Neural cell (in vitro differentiated cells): Measurements from ENCODE around the gene EMC6. TPM values are rescaled to one million over a fixed set of nuclear protein-coding genes. Genes with fewer than 3 reads are reported as not detected.

ENCODE experiments used
- H2AFZ ChIP-seq: fragments of 200-600, 300-800 bp; sonication (generic), shearing (Covaris generic); 2 replicates; pipeline ENCODE4 v1.6.0; 2014; ENCODE audit warnings: low read depth, mild to moderate bottlenecking, antibody characterized with exemption, low read length, moderate library complexity
- H3F3A ChIP-seq: fragments of 200-600 bp; shearing (Covaris generic); 2 replicates; pipeline ENCODE4 v1.6.1; 2016; ENCODE audit warnings: mild to moderate bottlenecking, moderate library complexity, mixed read lengths, antibody characterized with exemption, low read length; ENCODE audit not compliant: insufficient read depth, poor library complexity, severe bottlenecking
- H3K27ac ChIP-seq: fragments of 200-600, 300-800 bp; sonication (generic), shearing (Covaris generic); 2 replicates; pipeline ENCODE4 v1.5.1; 2014; ENCODE audit warnings: mild to moderate bottlenecking, low read length, moderate library complexity
- H3K27me3 ChIP-seq: fragments of 300-800, 200-600 bp; sonication (generic), shearing (Covaris generic); 2 replicates; pipeline ENCODE4 v1.6.0; 2014; ENCODE audit warnings: mild to moderate bottlenecking, low read depth, low read length, moderate library complexity; ENCODE audit not compliant: insufficient read depth
- H3K36me3 ChIP-seq: fragments of 300-800, 200-600 bp; sonication (generic), shearing (Covaris generic); 2 replicates; pipeline ENCODE4 v1.5.1; 2014; ENCODE audit warnings: mild to moderate bottlenecking, antibody characterized with exemption, low read length, moderate library complexity; ENCODE audit not compliant: insufficient read depth
- H3K4me2 ChIP-seq: fragments of 300-800, 200-600 bp; sonication (generic), shearing (Covaris generic); 2 replicates; pipeline ENCODE4 v1.6.0; 2014; ENCODE audit warnings: mild to moderate bottlenecking, low read length
- H3K4me3 ChIP-seq: fragments of 300-800, 200-600 bp; sonication (generic), shearing (Covaris generic); 2 replicates; pipeline ENCODE4 v1.5.1; 2014; ENCODE audit warnings: mild to moderate bottlenecking, low read length, moderate library complexity
- H3K79me2 ChIP-seq: fragments of 200-600 bp; shearing (Covaris generic); replicated peaks from 2 replicates; pipeline ENCODE4 v1.6.0; 2014; ENCODE audit warnings: mild to moderate bottlenecking, low read length, moderate library complexity; ENCODE audit not compliant: insufficient read depth
- H3K9ac ChIP-seq: fragments of 300-800, 200-600 bp; sonication (generic), shearing (Covaris generic); 2 replicates; pipeline ENCODE4 v1.6.1; 2016; ENCODE audit warnings: mild to moderate bottlenecking, low read length, mixed read lengths
- H3K9me2 ChIP-seq: fragments of 200-600 bp; shearing (Covaris generic); 2 replicates; pipeline ENCODE4 v1.6.1; 2016; ENCODE audit warnings: mild to moderate bottlenecking, low read length, mixed read lengths; ENCODE audit not compliant: insufficient read depth
- H3K9me3 ChIP-seq: fragments of 200-600, 300-800 bp; sonication (generic), shearing (Covaris generic); 2 replicates; pipeline ENCODE4 v1.6.1; 2016; ENCODE audit warnings: mild to moderate bottlenecking, mixed run types, low read length, moderate library complexity, mixed read lengths
- H4K20me1 ChIP-seq: fragments of 200-600 bp; shearing (Covaris generic); 2 replicates; pipeline ENCODE4 v1.6.1; 2016; ENCODE audit warnings: mild to moderate bottlenecking, mixed run types; ENCODE audit not compliant: insufficient read depth
- EP300 ChIP-seq: fragments of 450-650 bp; conservative IDR thresholded peaks from 2 replicates; pipeline ENCODE4 v1.6.1; 2014; ENCODE audit warnings: antibody characterized with exemption, mild to moderate bottlenecking, moderate library complexity; ENCODE audit not compliant: poor library complexity, severe bottlenecking
- EZH2 ChIP-seq: fragments of 200-600, 300-800 bp; shearing (Covaris generic), sonication (generic); IDR thresholded peaks from 2 replicates; pipeline ENCODE4 v1.6.1; 2014; ENCODE audit warnings: antibody characterized with exemption, low read length, borderline replicate concordance, mild to moderate bottlenecking; ENCODE audit not compliant: insufficient read depth, poor library complexity, severe bottlenecking
- MXI1 ChIP-seq: fragments of 450-650 bp; conservative IDR thresholded peaks from 2 replicates; pipeline ENCODE4 v1.6.1; 2014; ENCODE audit warnings: antibody characterized with exemption, mild to moderate bottlenecking; ENCODE audit not compliant: poor library complexity, severe bottlenecking
- POLR2AphosphoS5 ChIP-seq: IDR thresholded peaks from 2 replicates; pipeline ENCODE4 v1.6.1; 2012
- RAD21 ChIP-seq: fragments of 450-650 bp; conservative IDR thresholded peaks from 2 replicates; pipeline ENCODE4 v1.6.1; 2014; ENCODE audit warnings: antibody characterized with exemption, mild to moderate bottlenecking, moderate library complexity
- REST ChIP-seq: IDR thresholded peaks from 2 replicates; pipeline ENCODE4 v1.6.1; 2012; ENCODE audit warnings: borderline replicate concordance
- SMC3 ChIP-seq: fragments of 450-650 bp; conservative IDR thresholded peaks from 2 replicates; pipeline ENCODE4 v1.6.1; 2014; ENCODE audit warnings: antibody characterized with exemption, mild to moderate bottlenecking, moderate library complexity; ENCODE audit not compliant: poor library complexity
- TAF1 ChIP-seq: IDR thresholded peaks from 2 replicates; pipeline ENCODE4 v1.6.1; 2012; ENCODE audit warnings: low read depth
- polyA plus RNA-seq: library from polyadenylated mRNA; depleted of rRNA; stranded (reverse); fragments of >200 nt; gene quantifications from 2 replicates; pipeline ENCODE4 v1.2.3, GENCODE V29; 2014
- TF ChIP-seq, protein P1 (sequence below): fragments of 450-650 bp; IDR thresholded peaks from 2 replicates; pipeline ENCODE4 v1.5.1; 2014; ENCODE audit warnings: antibody characterized with exemption, mild to moderate bottlenecking, moderate library complexity; ENCODE audit not compliant: poor library complexity, severe bottlenecking

Gene EMC6
- polyA plus RNA-seq, 1 donor from 2014 or later = 61.7 TPM

DNA sequence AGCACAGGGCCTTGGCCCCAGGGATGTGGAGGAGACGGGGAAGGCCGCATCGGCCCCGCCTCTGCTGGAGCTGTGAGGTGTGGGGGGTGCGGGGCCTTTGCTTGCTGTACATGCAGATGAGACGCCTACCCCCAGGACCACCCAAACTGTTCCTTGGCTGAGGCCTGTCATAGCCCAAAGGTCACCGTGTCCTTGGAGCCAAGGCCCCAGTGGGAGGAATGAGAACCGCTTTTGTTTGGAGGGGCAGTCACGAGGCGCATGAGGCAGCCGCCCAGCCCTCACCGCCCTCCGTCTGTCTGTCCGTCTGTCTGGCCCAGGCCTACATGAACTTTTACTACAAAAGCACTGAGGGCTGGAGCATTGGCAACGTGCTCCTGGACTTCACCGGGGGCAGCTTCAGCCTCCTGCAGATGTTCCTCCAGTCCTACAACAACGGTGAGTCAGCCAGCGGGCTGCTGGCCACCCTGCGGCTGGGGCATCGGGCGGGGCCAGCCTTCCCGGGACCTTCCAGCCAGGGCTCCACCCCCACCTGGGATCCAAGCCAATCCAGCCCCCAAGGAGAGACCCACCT lies 9.0 kb upstream of the EMC6 start:
- TF ChIP-seq MXI1 (no peak), REST (no peak), RAD21 (no peak), SMC3 (no peak), TAF1 (no peak), POLR2AphosphoS5 (no peak), EZH2 (no peak), EP300 (no peak)
- TF ChIP-seq, protein P1, sequence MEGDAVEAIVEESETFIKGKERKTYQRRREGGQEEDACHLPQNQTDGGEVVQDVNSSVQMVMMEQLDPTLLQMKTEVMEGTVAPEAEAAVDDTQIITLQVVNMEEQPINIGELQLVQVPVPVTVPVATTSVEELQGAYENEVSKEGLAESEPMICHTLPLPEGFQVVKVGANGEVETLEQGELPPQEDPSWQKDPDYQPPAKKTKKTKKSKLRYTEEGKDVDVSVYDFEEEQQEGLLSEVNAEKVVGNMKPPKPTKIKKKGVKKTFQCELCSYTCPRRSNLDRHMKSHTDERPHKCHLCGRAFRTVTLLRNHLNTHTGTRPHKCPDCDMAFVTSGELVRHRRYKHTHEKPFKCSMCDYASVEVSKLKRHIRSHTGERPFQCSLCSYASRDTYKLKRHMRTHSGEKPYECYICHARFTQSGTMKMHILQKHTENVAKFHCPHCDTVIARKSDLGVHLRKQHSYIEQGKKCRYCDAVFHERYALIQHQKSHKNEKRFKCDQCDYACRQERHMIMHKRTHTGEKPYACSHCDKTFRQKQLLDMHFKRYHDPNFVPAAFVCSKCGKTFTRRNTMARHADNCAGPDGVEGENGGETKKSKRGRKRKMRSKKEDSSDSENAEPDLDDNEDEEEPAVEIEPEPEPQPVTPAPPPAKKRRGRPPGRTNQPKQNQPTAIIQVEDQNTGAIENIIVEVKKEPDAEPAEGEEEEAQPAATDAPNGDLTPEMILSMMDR = no peak
- Histone ChIP-seq H3F3A (no peaks in the 10 kb centered on the region), H4K20me1 (no peaks in the 10 kb centered on the region), H3K27me3 (no peaks in the 10 kb centered on the region), H3K9ac (no peak overlapping the region), H3K4me2 (no peak overlapping the region), H2AFZ (no peak overlapping the region), H3K9me2 (no peaks in the 10 kb centered on the region), H3K27ac (no peak overlapping the region), H3K36me3 (no peaks in the 10 kb centered on the region), H3K4me3 (no peak overlapping the region), H3K79me2 (no peaks in the 10 kb centered on the region), H3K9me3 (no peaks in the 10 kb centered on the region)

GRCh38 chr17:3660311-3660891 lies 8.2 kb upstream of the EMC6 start:
- no peak overlapping the region for H2AFZ ChIP-seq
- no peak overlapping the region for H3K4me2 ChIP-seq
- TF ChIP-seq MXI1 = no peak
- TF ChIP-seq, protein P1 = no peak
- no peak for TF ChIP-seq TAF1
- no peak for TF ChIP-seq RAD21
- no peak for TF ChIP-seq SMC3
- no peak for TF ChIP-seq EP300
- TF ChIP-seq REST = no peak
- no peak for TF ChIP-seq EZH2
- TF ChIP-seq POLR2AphosphoS5 = no peak
- H3K36me3 ChIP-seq = no peaks in the 10 kb centered on the region
- H3K27ac ChIP-seq = no peak overlapping the region
- no peak overlapping the region for H3K4me3 ChIP-seq
- no peaks in the 10 kb centered on the region for H4K20me1 ChIP-seq
- H3K79me2 ChIP-seq = no peaks in the 10 kb centered on the region
- no peaks in the 10 kb centered on the region for H3K9me3 ChIP-seq
- H3K27me3 ChIP-seq = no peaks in the 10 kb centered on the region
- no peaks in the 10 kb centered on the region for H3K9me2 ChIP-seq
- no peak overlapping the region for H3K9ac ChIP-seq
- H3F3A ChIP-seq = no peaks in the 10 kb centered on the region
